Immature natural killer cell (primary cell): ENCODE data around the gene EAF2. TPM values are rescaled to one million over a fixed set of nuclear protein-coding genes. Genes with fewer than 3 reads are reported as not detected.
A peak's percentile ranks its signal among the peaks of the same experiment; 100 is the strongest.

Experiments
- DNase-seq, 3 donors: peaks; one replicate each; pipeline ENCODE4 v3.0.0; 2022; ENCODE audit warnings: mixed read lengths in 1 of 3
- H3K27ac Mint-ChIP-seq, 6 donors: one replicate each; pipeline ENCODE4 v1.8.0; 2020; ENCODE audit warnings: mixed read lengths in 6 of 6, mild to moderate bottlenecking in 5 of 6, inconsistent platforms in 4 of 6, moderate library complexity in 3 of 6
- H3K27me3 Mint-ChIP-seq, 3 donors: one replicate each; pipeline ENCODE4 v1.8.0; 2020 to 2021; ENCODE audit warnings: low read depth in 3 of 3, mild to moderate bottlenecking in 3 of 3, mixed read lengths in 3 of 3, moderate library complexity in 3 of 3, inconsistent platforms in 1 of 3
- H3K36me3 Mint-ChIP-seq, 3 donors: one replicate each; pipeline ENCODE4 v1.8.0; 2020; ENCODE audit warnings: mixed read lengths in 3 of 3, inconsistent platforms in 2 of 3, mild to moderate bottlenecking in 2 of 3
- H3K4me1 Mint-ChIP-seq, 2 donors: one replicate each; pipeline ENCODE4 v1.8.0; 2020; ENCODE audit warnings: inconsistent platforms in 2 of 2, mild to moderate bottlenecking in 2 of 2, mixed read lengths in 2 of 2, moderate library complexity in 1 of 2
- H3K4me3 Mint-ChIP-seq, 5 donors: one replicate each; pipeline ENCODE4 v1.8.0; 2020; ENCODE audit warnings: mild to moderate bottlenecking in 5 of 5, mixed read lengths in 5 of 5, inconsistent platforms in 3 of 5, moderate library complexity in 3 of 5
- H3K9me3 Mint-ChIP-seq, 6 donors: one replicate each; pipeline ENCODE4 v1.8.0; 2020; ENCODE audit warnings: mild to moderate bottlenecking in 6 of 6, mixed read lengths in 6 of 6, inconsistent platforms in 4 of 6, moderate library complexity in 3 of 6
- polyA plus RNA-seq, 3 donors: library from polyadenylated mRNA; unstranded; fragments of 300-500 nt; fragmentation: Illumina TruSeq; gene quantifications; one replicate each; pipeline ENCODE4 v1.2.3, GENCODE V29; 2021

EAF2 gene
- 10 to 100 TPM in 2 of 3 donors, 1 to 10 TPM in 1; 9.2 to 18.9 (median 14.3) TPM for polyA plus RNA-seq

DNA sequence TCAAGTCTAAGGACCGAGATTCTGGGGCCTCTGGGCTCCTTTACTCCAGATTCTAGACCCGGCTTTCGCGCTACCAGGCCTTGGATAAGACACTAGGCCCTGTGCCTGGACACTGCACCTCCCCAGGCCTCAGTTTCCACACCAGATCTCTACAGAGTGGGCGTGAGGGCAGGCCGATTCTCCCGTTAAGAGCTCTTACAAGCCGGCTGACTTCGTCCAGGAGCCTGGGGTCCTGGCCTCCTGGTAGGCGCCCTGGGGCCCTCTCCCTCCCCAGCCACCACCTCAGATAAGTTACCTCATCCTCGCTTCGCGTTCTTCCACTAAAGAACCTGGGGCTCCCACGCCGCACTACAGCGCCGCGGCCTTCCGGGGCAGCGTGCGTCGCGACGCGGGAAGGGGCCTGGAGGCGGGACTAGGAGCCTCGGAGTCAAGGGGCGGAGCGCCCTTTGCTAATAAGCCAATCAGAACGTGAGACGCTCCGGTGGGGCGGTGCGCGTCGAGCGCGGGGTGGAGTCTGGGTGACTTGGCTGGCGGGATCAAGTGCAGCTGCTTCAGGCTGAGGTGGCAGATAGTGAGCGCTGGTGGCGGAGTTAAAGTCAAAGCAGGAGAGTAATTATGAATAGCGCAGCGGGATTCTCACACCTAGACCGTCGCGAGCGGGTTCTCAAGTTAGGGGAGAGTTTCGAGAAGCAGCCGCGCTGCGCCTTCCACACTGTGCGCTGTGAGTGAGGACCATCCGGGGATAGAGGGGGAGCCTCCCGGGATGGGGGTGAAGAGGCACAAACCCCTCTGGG lies at the start of gene EAF2, which contains the start of gene IQCB1:
Gene EAF2, plus strand, starts transcription at position 539 of the 794 bp plus-strand sequence. Its CDS starts 77 bp downstream, at position 616.
Gene IQCB1, minus strand, starts transcription at position 390 of the 794 bp plus-strand sequence. CDS start 6,100 bp downstream, outside the sequence.
- Mint-ChIP-seq H3K36me3 (peaks cover 0 to 9% (median 9%) of the 10 kb centered on the region in 3 donors), H3K9me3 (no peaks in the 10 kb centered on the region), H3K4me3 (peak within 1 kb of the TSS; percentile 84 to 98 (median 88)), H3K27me3 (peaks cover 0 to 6% (median 3%) of the 10 kb centered on the region in 3 donors), H3K27ac (peak within 1 kb of the TSS; percentile 75 to 94 (median 86)), H3K4me1 (peaks cover 39 to 63% of the 10 kb centered on the region in 2 donors)
- peak; percentile 94 to 97 (median 95) for DNase-seq

DNA sequence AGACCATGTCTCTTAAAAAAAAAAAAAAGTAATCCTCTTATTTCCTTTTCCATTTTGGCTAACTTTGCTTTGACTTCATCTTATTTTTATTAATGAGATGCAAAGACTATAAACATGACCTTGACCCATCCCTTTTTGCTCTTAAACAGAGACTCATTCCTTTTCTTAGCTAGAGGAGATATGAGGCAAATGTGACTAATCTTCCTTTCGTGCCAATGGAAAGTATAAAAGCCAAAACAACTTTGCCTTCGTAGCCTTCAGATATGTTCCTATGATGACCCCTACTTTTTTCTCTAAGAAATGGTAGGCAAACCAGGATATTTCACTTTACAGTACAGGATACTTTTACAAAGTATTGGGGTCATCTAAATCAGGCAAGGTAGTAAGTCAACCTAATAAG lies 48.5 kb upstream of the EAF2 start:
- H3K27me3 Mint-ChIP-seq: peaks cover 0 to 1% (median 0%) of the 10 kb centered on the region in 3 donors
- no peaks in the 10 kb centered on the region for H3K4me1 Mint-ChIP-seq
- H3K4me3 Mint-ChIP-seq: no peak overlapping the region
- H3K27ac Mint-ChIP-seq: no peak overlapping the region
- H3K36me3 Mint-ChIP-seq: peaks cover 41 to 48% (median 41%) of the 10 kb centered on the region in 3 donors
- DNase-seq: no peak
- no peaks in the 10 kb centered on the region for H3K9me3 Mint-ChIP-seq

DNA sequence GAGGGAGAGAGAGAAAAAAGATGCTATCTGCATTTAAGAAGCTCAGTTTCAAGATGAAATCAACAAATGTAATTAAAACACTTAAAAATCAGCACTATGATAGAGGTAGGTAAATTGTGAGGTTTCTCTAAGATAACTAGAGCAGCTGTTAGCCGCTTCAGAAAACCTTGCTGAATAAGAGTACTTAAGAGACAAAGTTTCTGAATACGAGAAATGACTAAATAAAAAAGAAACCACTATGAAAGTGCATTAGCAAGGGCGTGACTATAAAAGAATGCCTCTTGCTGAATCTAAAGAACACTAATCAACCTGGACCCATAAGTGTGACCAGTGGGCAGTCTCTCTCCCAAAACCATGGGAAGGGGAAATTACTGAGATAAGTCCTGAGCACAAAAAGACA lies 41.9 kb upstream of the EAF2 start:
- peaks cover 33 to 39% (median 34%) of the 10 kb centered on the region in 3 donors for H3K36me3 Mint-ChIP-seq
- no peak overlapping the region for H3K27ac Mint-ChIP-seq
- no peak for DNase-seq
- H3K4me3 Mint-ChIP-seq: no peak overlapping the region
- H3K27me3 Mint-ChIP-seq: no peaks in the 10 kb centered on the region
- H3K9me3 Mint-ChIP-seq: no peaks in the 10 kb centered on the region
- H3K4me1 Mint-ChIP-seq: no peaks in the 10 kb centered on the region

DNA sequence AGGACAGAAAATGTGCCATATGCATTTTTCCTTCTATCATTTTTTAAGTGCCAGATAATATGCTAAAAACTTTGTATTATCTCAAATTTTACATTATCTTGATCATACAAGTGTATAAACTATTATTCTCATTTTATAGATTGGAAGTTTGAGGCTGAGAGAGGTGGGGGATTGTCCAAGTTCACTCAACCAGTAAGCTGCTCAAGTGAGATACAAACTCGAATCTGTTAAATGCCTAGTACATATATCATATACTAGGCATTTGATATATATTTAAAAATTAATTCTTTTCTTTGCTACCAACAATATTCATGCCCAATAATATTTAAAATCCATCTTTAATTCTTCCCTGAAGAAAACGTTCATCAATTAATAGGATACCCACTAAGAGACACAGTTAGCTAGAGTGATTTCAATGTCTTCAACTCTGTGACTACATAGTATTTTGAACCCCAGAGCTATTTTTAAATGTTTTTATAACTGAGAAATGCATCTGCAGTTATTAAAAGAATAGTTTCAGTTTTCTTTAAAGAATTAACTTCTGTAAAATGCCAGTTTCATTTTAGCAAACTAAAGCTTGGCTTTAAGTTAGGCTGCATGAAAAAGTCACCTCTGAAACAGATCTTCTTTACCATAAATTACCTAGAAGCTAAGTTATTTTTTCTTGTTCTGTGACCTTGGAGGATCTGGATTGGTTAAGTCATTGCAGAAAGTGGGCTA lies 40.6 kb upstream of the EAF2 start:
- Mint-ChIP-seq H3K4me1 (no peaks in the 10 kb centered on the region), H3K27ac (no peak overlapping the region), H3K27me3 (no peaks in the 10 kb centered on the region), H3K4me3 (no peak overlapping the region), H3K36me3 (peaks cover 20 to 26% (median 25%) of the 10 kb centered on the region in 3 donors), H3K9me3 (no peaks in the 10 kb centered on the region)
- no peak for DNase-seq

DNA sequence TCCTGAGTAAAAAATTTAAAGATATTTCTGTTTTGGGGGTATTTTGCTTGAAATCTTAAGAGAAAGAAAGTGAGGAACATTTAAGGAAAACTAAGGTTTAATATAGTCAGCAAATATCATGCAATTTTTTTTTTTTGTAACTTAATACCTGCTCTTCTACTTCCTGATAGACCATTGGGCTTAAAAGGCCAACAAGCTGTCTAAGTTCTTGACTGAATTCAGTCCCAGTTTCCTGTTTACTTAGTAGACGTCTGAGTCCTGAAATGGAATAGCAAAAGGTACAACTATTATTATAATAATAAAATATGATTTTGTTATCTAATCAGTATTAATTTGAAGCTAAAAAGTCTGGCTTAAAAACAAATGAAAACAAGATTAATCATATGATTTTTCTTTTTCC lies 38.0 kb upstream of the EAF2 start:
- Mint-ChIP-seq H3K4me3 (no peak overlapping the region), H3K4me1 (no peaks in the 10 kb centered on the region), H3K9me3 (no peaks in the 10 kb centered on the region), H3K27ac (no peak overlapping the region), H3K36me3 (peaks cover 12 to 18% (median 17%) of the 10 kb centered on the region in 3 donors), H3K27me3 (no peaks in the 10 kb centered on the region)
- DNase-seq: no peak

DNA sequence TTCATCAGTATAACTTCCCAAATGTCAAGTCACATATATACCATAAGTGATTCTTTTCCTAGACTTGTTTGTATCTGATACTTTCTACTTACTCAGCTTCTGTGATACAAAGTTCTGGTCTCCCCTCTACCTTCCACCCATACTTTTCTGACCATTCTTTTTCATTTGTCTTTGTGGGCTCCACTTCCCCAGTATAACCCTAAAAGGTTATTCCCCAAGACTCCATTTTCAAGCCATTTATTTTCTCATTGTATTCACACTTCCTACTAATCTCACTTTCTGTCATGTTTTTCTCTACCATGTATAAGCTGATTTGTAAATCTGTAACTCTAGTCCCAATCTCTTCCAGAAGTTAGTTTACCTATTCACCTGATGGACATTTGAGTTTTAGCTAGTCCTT lies 34.1 kb upstream of the EAF2 start:
- Mint-ChIP-seq H3K27me3 (no peaks in the 10 kb centered on the region), H3K9me3 (no peaks in the 10 kb centered on the region), H3K27ac (peak overlapping the region in 2 of 6 donors; percentile 1 to 8), H3K4me1 (no peaks in the 10 kb centered on the region), H3K36me3 (peaks cover 11 to 30% (median 26%) of the 10 kb centered on the region in 3 donors), H3K4me3 (no peak overlapping the region)
- no peak for DNase-seq

DNA sequence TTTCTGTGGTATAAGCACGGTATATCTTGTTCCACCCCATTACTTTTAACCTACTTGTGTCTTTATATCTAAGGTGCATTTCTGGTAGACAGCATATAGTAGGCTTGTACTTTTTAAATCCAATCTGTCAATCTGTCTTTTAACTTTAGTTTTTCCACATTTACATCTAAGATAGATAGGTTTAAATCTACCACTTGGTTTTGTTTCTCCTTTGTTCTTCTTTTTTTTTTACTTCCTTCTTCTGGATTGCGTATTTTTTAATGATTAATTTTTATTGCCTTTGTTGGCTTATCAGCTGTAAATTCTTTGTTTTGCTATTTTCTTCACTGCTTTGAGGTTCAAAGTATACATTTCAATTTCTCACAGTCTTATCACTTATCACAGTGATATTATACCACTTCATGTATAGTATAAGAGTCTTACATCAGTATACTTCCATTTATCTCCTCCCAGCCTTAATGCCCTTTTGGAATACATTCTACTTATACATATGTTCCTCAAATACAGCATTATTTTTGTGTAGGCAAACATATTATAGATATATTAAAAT lies 31.2 kb upstream of the EAF2 start:
- DNase-seq: no peak
- Mint-ChIP-seq H3K36me3 (peaks cover 6 to 37% (median 29%) of the 10 kb centered on the region in 3 donors), H3K4me1 (no peaks in the 10 kb centered on the region), H3K4me3 (no peak overlapping the region), H3K9me3 (no peaks in the 10 kb centered on the region), H3K27ac (no peak overlapping the region), H3K27me3 (no peaks in the 10 kb centered on the region)

DNA sequence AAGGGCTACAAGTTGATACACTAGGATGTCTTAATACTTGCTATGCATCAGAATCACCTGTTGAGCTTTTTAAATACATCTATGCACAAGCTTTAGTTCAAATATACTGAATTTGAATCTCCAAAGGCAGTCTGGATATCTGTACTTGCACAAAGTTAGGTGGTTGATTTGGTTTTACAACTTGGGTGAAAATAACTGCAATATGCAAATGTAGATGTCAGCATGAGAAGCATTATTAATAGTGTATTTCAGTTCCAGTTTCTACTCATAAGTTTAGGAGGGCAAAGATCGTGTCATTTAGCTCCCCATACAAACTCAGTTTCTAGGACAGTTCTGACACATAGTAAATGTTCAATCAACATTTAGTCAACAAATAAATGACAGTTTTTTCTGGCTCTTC lies 25.8 kb upstream of the EAF2 start:
- no peak for DNase-seq
- Mint-ChIP-seq H3K27ac (no peak overlapping the region), H3K27me3 (no peaks in the 10 kb centered on the region), H3K4me3 (no peak overlapping the region), H3K4me1 (peaks cover 11 to 20% of the 10 kb centered on the region in 2 donors), H3K9me3 (peaks cover 0 to 2% (median 0%) of the 10 kb centered on the region in 6 donors), H3K36me3 (peaks cover 6 to 35% (median 31%) of the 10 kb centered on the region in 3 donors)

DNA sequence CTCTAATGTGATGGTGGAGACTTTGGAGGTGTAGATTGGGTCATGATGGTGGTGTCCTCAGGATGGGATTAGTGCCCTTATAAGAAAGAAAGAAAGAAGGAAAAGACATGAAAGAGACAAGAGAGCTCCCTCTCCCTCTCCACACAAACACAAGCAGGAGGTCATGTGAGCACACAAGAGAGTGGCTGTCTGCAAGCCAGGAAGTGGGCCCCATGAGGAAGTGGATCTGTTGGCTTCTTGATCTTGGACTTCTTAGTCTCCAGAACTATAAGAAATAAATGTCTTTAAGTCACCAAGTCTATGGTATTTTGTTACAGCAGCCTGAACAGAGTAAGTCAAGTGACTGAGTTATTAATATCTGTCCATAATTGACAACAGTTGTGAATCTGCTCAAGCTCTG lies 17.3 kb upstream of the EAF2 start:
- no peak overlapping the region for H3K4me3 Mint-ChIP-seq
- H3K27me3 Mint-ChIP-seq: peaks cover 0 to 2% (median 2%) of the 10 kb centered on the region in 3 donors
- peaks cover 31 to 78% of the 10 kb centered on the region in 2 donors for H3K4me1 Mint-ChIP-seq
- peak overlapping the region in 3 of 6 donors; percentile 8 to 47 (median 33) for H3K27ac Mint-ChIP-seq
- no peak for DNase-seq
- peaks cover 0 to 4% (median 3%) of the 10 kb centered on the region in 6 donors for H3K9me3 Mint-ChIP-seq
- peaks cover 40 to 53% (median 47%) of the 10 kb centered on the region in 3 donors for H3K36me3 Mint-ChIP-seq

DNA sequence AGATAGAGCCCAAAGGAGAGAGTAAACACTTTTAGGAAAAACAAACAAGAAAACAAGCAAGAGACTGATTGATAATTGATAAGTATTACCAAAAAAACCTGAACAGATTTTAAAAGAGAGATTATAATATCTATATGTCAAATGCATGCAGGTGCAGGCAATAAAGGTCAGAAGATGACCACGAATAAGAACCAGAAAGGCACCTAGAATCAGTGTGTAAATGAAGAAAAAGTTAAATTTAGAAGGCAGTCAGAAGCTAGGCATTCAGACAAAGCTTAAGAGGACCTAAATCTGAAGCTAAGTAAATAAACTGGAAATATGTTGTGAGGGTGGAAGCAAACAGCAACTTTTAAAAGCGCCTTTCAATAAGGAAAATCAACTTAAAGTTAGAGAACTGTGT lies 16.4 kb upstream of the EAF2 start:
- H3K27ac Mint-ChIP-seq: peak overlapping the region in 2 of 6 donors; percentile 2 to 65
- no peak overlapping the region for H3K4me3 Mint-ChIP-seq
- H3K4me1 Mint-ChIP-seq: peaks cover 27 to 78% of the 10 kb centered on the region in 2 donors
- no peak for DNase-seq
- H3K36me3 Mint-ChIP-seq: peaks cover 48 to 61% (median 54%) of the 10 kb centered on the region in 3 donors
- H3K9me3 Mint-ChIP-seq: peaks cover 2 to 10% (median 6%) of the 10 kb centered on the region in 6 donors
- peaks cover 0 to 2% (median 2%) of the 10 kb centered on the region in 3 donors for H3K27me3 Mint-ChIP-seq

DNA sequence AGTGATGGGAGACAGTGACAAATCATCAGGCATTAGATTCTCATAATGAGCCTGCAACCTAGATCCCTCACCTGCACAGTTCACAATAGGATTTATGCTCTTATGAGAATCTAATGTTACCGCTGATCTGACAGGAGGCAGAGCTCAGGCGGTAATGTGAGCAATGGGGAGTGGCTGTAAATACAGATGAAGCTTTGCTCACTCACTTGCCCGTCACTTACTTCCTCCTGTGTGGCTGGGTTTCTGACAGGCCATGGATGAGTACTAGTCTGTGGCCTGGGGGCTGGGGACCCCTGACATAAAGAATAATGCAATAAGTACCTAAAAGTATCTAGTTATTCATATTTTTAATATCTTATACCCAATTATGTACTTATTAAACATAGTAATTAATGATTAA lies 15.8 kb upstream of the EAF2 start:
- peaks cover 0 to 2% (median 2%) of the 10 kb centered on the region in 3 donors for H3K27me3 Mint-ChIP-seq
- H3K9me3 Mint-ChIP-seq: peaks cover 2 to 10% (median 6%) of the 10 kb centered on the region in 6 donors
- H3K27ac Mint-ChIP-seq: no peak overlapping the region
- DNase-seq: no peak
- no peak overlapping the region for H3K4me3 Mint-ChIP-seq
- H3K4me1 Mint-ChIP-seq: peaks cover 21 to 71% of the 10 kb centered on the region in 2 donors
- H3K36me3 Mint-ChIP-seq: peaks cover 50 to 67% (median 60%) of the 10 kb centered on the region in 3 donors

DNA sequence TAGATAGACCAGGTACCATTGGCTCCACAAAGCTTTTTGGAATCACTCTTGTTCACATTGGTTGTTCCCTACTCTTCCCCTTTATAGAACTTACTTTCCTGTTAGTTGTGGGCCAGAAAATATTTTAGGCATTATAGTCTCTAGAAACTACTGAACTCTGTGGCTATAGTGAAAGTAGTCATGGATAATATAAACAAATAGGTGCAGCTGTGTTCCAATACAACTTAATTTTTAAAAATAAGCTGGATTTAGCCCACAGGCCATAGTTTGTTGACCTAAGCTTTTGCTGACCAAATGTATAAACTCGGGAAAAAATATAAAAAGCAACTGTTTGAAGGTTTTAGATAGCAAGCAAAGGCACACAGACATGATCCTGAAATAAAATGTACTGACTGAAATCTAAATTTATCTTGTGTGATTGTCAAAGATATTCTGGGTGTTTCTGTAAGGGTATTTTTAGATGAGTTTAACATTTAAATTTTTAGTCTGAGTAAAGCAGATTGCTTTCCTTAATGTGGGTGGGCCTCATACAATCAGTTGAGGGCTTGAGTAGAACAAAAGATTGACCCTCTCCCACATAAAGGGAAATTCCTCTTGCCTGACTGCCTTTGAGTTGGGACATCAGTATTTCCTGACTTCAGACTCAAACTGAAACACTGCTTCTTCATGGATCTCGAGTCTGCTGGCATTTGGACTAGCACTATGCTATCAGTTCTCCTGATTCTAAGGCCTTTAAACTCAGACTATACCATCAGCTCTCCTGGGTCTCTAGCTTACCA lies 13.4 kb upstream of the EAF2 start:
- Mint-ChIP-seq H3K9me3 (peaks cover 0 to 10% (median 6%) of the 10 kb centered on the region in 6 donors), H3K27me3 (no peaks in the 10 kb centered on the region), H3K36me3 (peaks cover 62 to 75% (median 63%) of the 10 kb centered on the region in 3 donors), H3K27ac (peak overlapping the region in 2 of 6 donors; percentile 47 to 79), H3K4me3 (no peak overlapping the region), H3K4me1 (peaks cover 7 to 60% of the 10 kb centered on the region in 2 donors)
- DNase-seq: no peak

DNA sequence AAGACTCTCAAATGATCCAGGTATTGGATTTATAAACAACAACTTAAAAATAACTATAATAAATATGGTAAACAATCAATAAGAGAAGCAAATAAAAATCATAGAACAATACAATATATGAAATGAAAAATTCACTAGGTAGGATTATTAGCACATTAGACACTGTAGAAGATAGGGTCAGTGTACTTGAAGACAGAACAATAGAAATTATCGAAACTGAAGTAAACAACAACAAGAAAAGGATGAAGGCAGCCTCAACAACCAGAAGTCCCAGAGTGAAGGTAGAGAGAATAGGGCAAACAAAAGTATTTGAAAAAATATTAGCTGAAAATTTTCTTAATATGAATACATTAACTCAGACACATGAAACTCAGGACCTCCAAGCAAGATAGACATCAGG lies 12.0 kb upstream of the EAF2 start:
- Mint-ChIP-seq H3K27ac (no peak overlapping the region), H3K4me3 (no peak overlapping the region), H3K4me1 (peaks cover 2 to 55% of the 10 kb centered on the region in 2 donors), H3K36me3 (peaks cover 60 to 77% (median 63%) of the 10 kb centered on the region in 3 donors), H3K27me3 (no peaks in the 10 kb centered on the region), H3K9me3 (peaks cover 0 to 10% (median 6%) of the 10 kb centered on the region in 6 donors)
- no peak for DNase-seq
